Measurements from ENCODE around the gene ATAD3A. TPM values are rescaled to one million over a fixed set of nuclear protein-coding genes. Genes with fewer than 3 reads are reported as not detected.
"Not testable (repeated sequence)": the region's sequence is repeated elsewhere in the genome, so short reads cannot be mapped to it uniquely, and the experiment has no call there.

Gene ATAD3A
- total RNA-seq, 1 experiment from 2014 or later, result 57.5 TPM

- Histone ChIP-seq H3K27ac (ENCODE audit: low read length) (no peak overlapping the region), H3K27me3 (ENCODE audit: control insufficient read depth, insufficient read depth, low read length) (no peaks in the 10 kb centered on the region), H3K9me3 (ENCODE audit: control insufficient read depth, insufficient read depth, low read depth, low read length) (no peaks in the 10 kb centered on the region), H3K4me3 (ENCODE audit: low read depth in 2 of 2, low read length in 2 of 2) (no peak overlapping the region), H3K36me3 (ENCODE audit: control insufficient read depth, insufficient read depth, low read length) (no peaks in the 10 kb centered on the region), H3K4me1 (ENCODE audit: control insufficient read depth, insufficient read depth, low read length) (no peaks in the 10 kb centered on the region)
- ChIA-PET CTCF (no interaction called here), POLR2A (no interaction called here)
- intact Hi-C loops (cut with micrococcal nuclease; ENCODE audit: unreplicated experiment), result no loop called here
- ATAC-seq (no peak), DNase-seq (ENCODE audit: low read depth, low spot score) (no peak)
- TF ChIP-seq TCF7L2 (IDR thresholded peaks at IDR 0.05; ENCODE audit: low read depth, low read length) (no peak), SIN3A (IDR thresholded peaks at IDR 0.05; ENCODE audit: borderline replicate concordance, insufficient read depth, low read depth, low read length) (no peak), CTCF (IDR thresholded peaks at IDR 0.05) (no peak), POLR2AphosphoS5 (IDR thresholded peaks at IDR 0.05; ENCODE audit: low read depth, low read length) (no peak)
- TF ChIP-seq, protein P1, sequence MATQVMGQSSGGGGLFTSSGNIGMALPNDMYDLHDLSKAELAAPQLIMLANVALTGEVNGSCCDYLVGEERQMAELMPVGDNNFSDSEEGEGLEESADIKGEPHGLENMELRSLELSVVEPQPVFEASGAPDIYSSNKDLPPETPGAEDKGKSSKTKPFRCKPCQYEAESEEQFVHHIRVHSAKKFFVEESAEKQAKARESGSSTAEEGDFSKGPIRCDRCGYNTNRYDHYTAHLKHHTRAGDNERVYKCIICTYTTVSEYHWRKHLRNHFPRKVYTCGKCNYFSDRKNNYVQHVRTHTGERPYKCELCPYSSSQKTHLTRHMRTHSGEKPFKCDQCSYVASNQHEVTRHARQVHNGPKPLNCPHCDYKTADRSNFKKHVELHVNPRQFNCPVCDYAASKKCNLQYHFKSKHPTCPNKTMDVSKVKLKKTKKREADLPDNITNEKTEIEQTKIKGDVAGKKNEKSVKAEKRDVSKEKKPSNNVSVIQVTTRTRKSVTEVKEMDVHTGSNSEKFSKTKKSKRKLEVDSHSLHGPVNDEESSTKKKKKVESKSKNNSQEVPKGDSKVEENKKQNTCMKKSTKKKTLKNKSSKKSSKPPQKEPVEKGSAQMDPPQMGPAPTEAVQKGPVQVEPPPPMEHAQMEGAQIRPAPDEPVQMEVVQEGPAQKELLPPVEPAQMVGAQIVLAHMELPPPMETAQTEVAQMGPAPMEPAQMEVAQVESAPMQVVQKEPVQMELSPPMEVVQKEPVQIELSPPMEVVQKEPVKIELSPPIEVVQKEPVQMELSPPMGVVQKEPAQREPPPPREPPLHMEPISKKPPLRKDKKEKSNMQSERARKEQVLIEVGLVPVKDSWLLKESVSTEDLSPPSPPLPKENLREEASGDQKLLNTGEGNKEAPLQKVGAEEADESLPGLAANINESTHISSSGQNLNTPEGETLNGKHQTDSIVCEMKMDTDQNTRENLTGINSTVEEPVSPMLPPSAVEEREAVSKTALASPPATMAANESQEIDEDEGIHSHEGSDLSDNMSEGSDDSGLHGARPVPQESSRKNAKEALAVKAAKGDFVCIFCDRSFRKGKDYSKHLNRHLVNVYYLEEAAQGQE (IDR thresholded peaks at IDR 0.05; ENCODE audit: insufficient read depth in 1 of 2, low read depth in 2 of 2, low read length in 1 of 2), result no peak
- in situ Hi-C loops (cut with HindIII; ENCODE audit: low pct_unique_long_range_greater_than_20kb, low sequenced_read_pairs), result no loop called here
- no TSS peak for BruUV-seq (replicated peaks)
Measured at GRCh38 chr1:1463312-1463711, 48.6 kb upstream of the ATAD3A start.

DNA sequence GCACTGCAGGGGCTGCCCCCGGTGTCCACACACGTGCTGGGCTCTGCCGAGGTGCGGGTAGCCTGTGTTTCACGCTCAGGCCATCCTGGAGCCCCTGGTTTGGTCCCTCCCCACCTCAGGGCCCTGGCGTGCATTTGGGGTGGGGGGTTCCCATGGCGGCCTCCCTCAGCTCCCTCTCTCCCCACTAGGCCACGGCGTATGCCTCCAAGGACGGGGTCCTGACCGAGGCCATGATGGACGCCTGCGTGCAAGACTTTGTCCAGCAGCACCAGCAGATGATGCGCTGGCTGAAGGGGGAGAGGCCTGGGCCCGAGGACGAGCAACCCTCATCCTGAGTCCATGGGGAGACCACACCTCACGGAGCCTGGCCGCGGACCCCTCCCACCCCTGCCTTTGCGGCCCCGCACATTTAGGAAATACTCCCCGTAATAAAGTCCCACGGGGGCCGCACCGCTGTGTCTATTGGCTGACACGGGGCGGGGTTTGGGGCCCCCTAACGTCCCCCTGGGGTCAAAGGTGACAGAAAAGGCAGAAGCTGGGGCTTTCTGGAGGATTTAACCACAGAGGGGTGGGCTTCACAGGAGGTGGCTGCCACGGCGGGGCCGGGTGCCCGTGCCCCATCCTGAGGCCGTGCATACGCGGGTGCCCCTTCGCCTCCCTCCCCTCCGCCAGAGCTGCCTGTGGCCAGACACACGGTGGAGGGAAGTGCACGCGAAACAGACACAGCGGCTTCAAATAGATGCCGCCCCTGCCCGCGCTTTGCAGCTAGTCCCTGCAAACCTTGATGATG lies 43.6 kb upstream of the ATAD3A start:
- H3K27ac ChIP-seq (ENCODE audit: low read length); intact Hi-C loops (cut with micrococcal nuclease; ENCODE audit: unreplicated experiment); DNase-seq (ENCODE audit: low read depth, low spot score); H3K36me3 ChIP-seq (ENCODE audit: control insufficient read depth, insufficient read depth, low read length); H3K9me3 ChIP-seq (ENCODE audit: control insufficient read depth, insufficient read depth, low read depth, low read length); BruUV-seq (replicated peaks); ATAC-seq; H3K27me3 ChIP-seq (ENCODE audit: control insufficient read depth, insufficient read depth, low read length); H3K4me3 ChIP-seq (ENCODE audit: low read depth in 2 of 2, low read length in 2 of 2); POLR2A ChIA-PET; in situ Hi-C loops (cut with HindIII; ENCODE audit: low pct_unique_long_range_greater_than_20kb, low sequenced_read_pairs); H3K4me1 ChIP-seq (ENCODE audit: control insufficient read depth, insufficient read depth, low read length): not testable (repeated sequence)
- CTCF ChIA-PET, result interaction anchor here (1.2 kb wide), 1 partner anchor 96 kb away, joined by 3 read pairs; no protein-coding TSS in a partner anchor
